GM23338 (cell line): ENCODE results near the gene FTH1. TPM values are rescaled to one million over a fixed set of nuclear protein-coding genes. Genes with fewer than 3 reads are reported as not detected.
"Not testable (repeated sequence)": the region's sequence is repeated elsewhere in the genome, so short reads cannot be mapped to it uniquely, and the experiment has no call there.

Experiments used
- ATAC-seq: fragments of 200-7000 bp; cut with Tn5 transposase; 3 replicates; pipeline ENCODE4 v1.9.1; 2020
- DNase-seq: peaks from one replicate; pipeline ENCODE4 v3.0.0-alpha.2; 2015; ENCODE audit warnings: low spot score
- H2AFZ ChIP-seq: fragments of 200-600 bp; sonication (generic); 2 replicates; pipeline ENCODE4 v1.8.0; 2016; ENCODE audit warnings: antibody characterized with exemption, mild to moderate bottlenecking, moderate library complexity
- H3F3A ChIP-seq: fragments of 200-600 bp; sonication (generic); replicated peaks from 2 replicates; pipeline ENCODE4 v1.8.0; 2017; ENCODE audit warnings: antibody characterized with exemption, mixed run types, low read depth
- H3K27ac ChIP-seq: fragments of 200-600 bp; sonication (generic); 2 replicates; pipeline ENCODE4 v1.6.1; 2016; ENCODE audit warnings: low read depth
- H3K27me3 ChIP-seq: fragments of 200-600 bp; sonication (generic); 2 replicates; pipeline ENCODE4 v1.8.0; 2016; ENCODE audit warnings: mild to moderate bottlenecking, mixed run types, moderate library complexity; ENCODE audit not compliant: insufficient read depth
- H3K36me3 ChIP-seq: fragments of 200-600 bp; sonication (generic); 2 replicates; pipeline ENCODE4 v1.8.0; 2016; ENCODE audit warnings: mild to moderate bottlenecking; ENCODE audit not compliant: insufficient read depth
- H3K4me1 ChIP-seq: fragments of 200-600 bp; sonication (generic); 2 replicates; pipeline ENCODE4 v1.8.0; 2016; ENCODE audit warnings: mild to moderate bottlenecking, moderate library complexity; ENCODE audit not compliant: insufficient read depth
- H3K4me2 ChIP-seq: fragments of 200-600 bp; sonication (generic); 2 replicates; pipeline ENCODE4 v1.7.1; 2017; ENCODE audit warnings: mixed run types
- H3K4me3 ChIP-seq: fragments of 200-600 bp; sonication (generic); 2 replicates; pipeline ENCODE4 v1.6.1; 2016; ENCODE audit warnings: mixed run types
- H3K79me2 ChIP-seq: fragments of 200-600 bp; sonication (generic); replicated peaks from 2 replicates; pipeline ENCODE4 v1.8.0; 2017; ENCODE audit warnings: mild to moderate bottlenecking; ENCODE audit not compliant: insufficient read depth
- H3K9me2 ChIP-seq: fragments of 200-600 bp; sonication (generic); 2 replicates; pipeline ENCODE4 v1.8.0; 2017; ENCODE audit not compliant: insufficient read depth
- H4K20me1 ChIP-seq: fragments of 200-600 bp; sonication (generic); replicated peaks from 2 replicates; pipeline ENCODE4 v1.8.0; 2017; ENCODE audit warnings: mild to moderate bottlenecking; ENCODE audit not compliant: insufficient read depth
- H3K27ac Mint-ChIP-seq: 2 replicates; pipeline ENCODE4 v1.8.0; 2020; ENCODE audit warnings: inconsistent platforms, mild to moderate bottlenecking, moderate library complexity, mixed read lengths
- H3K27me3 Mint-ChIP-seq: 3 replicates; pipeline ENCODE4 v1.8.0; 2022; ENCODE audit warnings: low read depth, mild to moderate bottlenecking, moderate library complexity, mixed read lengths, inconsistent platforms; ENCODE audit not compliant: insufficient read depth, poor library complexity
- H3K36me3 Mint-ChIP-seq: 3 replicates; pipeline ENCODE4 v1.8.0; 2021; ENCODE audit warnings: low read depth, mild to moderate bottlenecking, inconsistent platforms, moderate library complexity, mixed read lengths
- H3K4me1 Mint-ChIP-seq: 3 replicates; pipeline ENCODE4 v1.8.0; 2020; ENCODE audit warnings: mild to moderate bottlenecking, inconsistent platforms, mixed read lengths
- H3K4me3 Mint-ChIP-seq: 3 replicates; pipeline ENCODE4 v1.8.0; 2021; ENCODE audit warnings: moderate library complexity, mild to moderate bottlenecking, inconsistent platforms, mixed read lengths
- H3K9me3 Mint-ChIP-seq: 3 replicates; pipeline ENCODE4 v1.8.0; 2020; ENCODE audit warnings: moderate library complexity, mild to moderate bottlenecking, inconsistent platforms, mixed read lengths
- CTCF ChIP-seq, 2 experiments: fragments of 200-600 bp in 1 of 2; sonication (generic) in 1 of 2; conservative IDR thresholded peaks; 2 replicates each; pipeline versions ENCODE4 v1.5.1 to v1.6.1; 2016 to 2017; ENCODE audit warnings: antibody characterized with exemption in 2 of 2, low read depth in 2 of 2, mild to moderate bottlenecking in 2 of 2, moderate library complexity in 1 of 2
- EZH2 ChIP-seq: fragments of 200-600 bp; sonication (generic); IDR thresholded peaks from one replicate; pipeline ENCODE4 v1.8.0; 2017; ENCODE audit warnings: antibody characterized with exemption, mild to moderate bottlenecking, low read depth; ENCODE audit not compliant: unreplicated experiment
- JUNB ChIP-seq: IDR thresholded peaks from one replicate; pipeline ENCODE4 v1.6.1; 2016; ENCODE audit warnings: antibody characterized with exemption; ENCODE audit not compliant: unreplicated experiment
- NANOG ChIP-seq: IDR thresholded peaks from 2 replicates; pipeline ENCODE4 v1.6.1; 2016; ENCODE audit warnings: antibody characterized with exemption, borderline replicate concordance
- POLR2AphosphoS5 ChIP-seq: IDR thresholded peaks from 2 replicates; pipeline ENCODE4 v1.6.1; 2016; ENCODE audit warnings: antibody characterized with exemption, low read depth
- REST ChIP-seq: IDR thresholded peaks from one replicate; pipeline ENCODE4 v1.6.1; 2018; ENCODE audit warnings: antibody characterized with exemption; ENCODE audit not compliant: unreplicated experiment
- STAT1 ChIP-seq: IDR thresholded peaks from one replicate; pipeline ENCODE4 v1.6.1; 2016; ENCODE audit warnings: antibody characterized with exemption; ENCODE audit not compliant: unreplicated experiment
- ZNF331 ChIP-seq: fragments of 250-450 bp; sonication (Bioruptor Pico); IDR thresholded peaks from 2 replicates; pipeline ENCODE4 v1.5.0; 2020; ENCODE audit warnings: low read depth, mild to moderate bottlenecking, moderate library complexity
- ZNF462 ChIP-seq: fragments of 250-450 bp; sonication (Bioruptor Pico); IDR thresholded peaks from 2 replicates; pipeline ENCODE4 v1.5.0; 2020; ENCODE audit warnings: mild to moderate bottlenecking, moderate library complexity
- polyA plus RNA-seq: library from polyadenylated mRNA; unstranded; fragments of >200 nt; fragmentation: Nextera tagmentation; extraction: Ambion mirVana; gene quantifications from 2 replicates; pipeline ENCODE4 v1.2.1, GENCODE V29; 2016
- total RNA-seq: library from RNA; depleted of rRNA; stranded (reverse); fragments of >200 nt; shearing (Covaris generic); gene quantifications from 2 replicates; pipeline ENCODE4 v1.2.3, GENCODE V29; 2014
- TF ChIP-seq, protein P1 (sequence below): IDR thresholded peaks from 2 replicates; pipeline ENCODE4 v1.6.1; 2016; ENCODE audit warnings: antibody characterized with exemption

Gene FTH1
- total and polyA plus RNA-seq, 2 experiments from 2014 or later, result 718 to 2,750 TPM

GRCh38 chr11:61953632-61954031, 13.8 kb downstream of the FTH1 start:
- H4K20me1 ChIP-seq, H3K4me2 ChIP-seq, ATAC-seq, H3K4me3 Mint-ChIP-seq, H3K27ac Mint-ChIP-seq, H3K27ac ChIP-seq, H3K9me3 Mint-ChIP-seq, H3K4me1 ChIP-seq, H2AFZ ChIP-seq, H3K36me3 ChIP-seq, H3K4me3 ChIP-seq, H3K36me3 Mint-ChIP-seq, DNase-seq, H3K9me2 ChIP-seq, H3F3A ChIP-seq, H3K79me2 ChIP-seq: not testable (repeated sequence)
- H3K4me1 Mint-ChIP-seq, result peaks cover 12% of the 10 kb centered on the region
- H3K27me3 Mint-ChIP-seq, result peaks cover 20% of the 10 kb centered on the region
- peaks cover 12% of the 10 kb centered on the region; the same call in 1 of the 2 replicates for H3K27me3 ChIP-seq

GRCh38 chr11:61952882-61953281, 14.6 kb downstream of the FTH1 start:
- peaks cover 12% of the 10 kb centered on the region; the same call in 1 of the 2 replicates for H3K27me3 ChIP-seq
- no peaks in the 10 kb centered on the region for H3K9me2 ChIP-seq
- no peaks in the 10 kb centered on the region for H3K36me3 ChIP-seq
- Mint-ChIP-seq H3K4me3 (no peak overlapping the region), H3K36me3 (no peaks in the 10 kb centered on the region), H3K27ac (no peak overlapping the region), H3K9me3 (no peaks in the 10 kb centered on the region), H3K27me3 (peaks cover 17% of the 10 kb centered on the region), H3K4me1 (peaks cover 12% of the 10 kb centered on the region)
- no peak overlapping the region for H3K27ac ChIP-seq
- DNase-seq, result no peak
- no peaks in the 10 kb centered on the region for H3K79me2 ChIP-seq
- no peak overlapping the region for H2AFZ ChIP-seq
- H3K4me2 ChIP-seq, result no peak overlapping the region
- peaks cover 7% of the 10 kb centered on the region; the same call in 1 of the 2 replicates for H3K4me1 ChIP-seq
- no peak for ATAC-seq
- H3K4me3 ChIP-seq, result no peak overlapping the region
- no peaks in the 10 kb centered on the region for H4K20me1 ChIP-seq
- H3F3A ChIP-seq, result peaks cover 8% of the 10 kb centered on the region; the same call in 1 of the 2 replicates
- no peak for TF ChIP-seq REST
- no peak for TF ChIP-seq JUNB
- TF ChIP-seq EZH2, result no peak
- TF ChIP-seq NANOG, result no peak
- no peak for TF ChIP-seq STAT1
- no peak for TF ChIP-seq ZNF462 (CRISPR knock-in tag)
- TF ChIP-seq CTCF (conservative IDR thresholded peaks at IDR 0.05; ENCODE audit: low read depth in 2 of 2), result no peak
- TF ChIP-seq ZNF331 (CRISPR knock-in tag), result no peak
- TF ChIP-seq, protein P1, sequence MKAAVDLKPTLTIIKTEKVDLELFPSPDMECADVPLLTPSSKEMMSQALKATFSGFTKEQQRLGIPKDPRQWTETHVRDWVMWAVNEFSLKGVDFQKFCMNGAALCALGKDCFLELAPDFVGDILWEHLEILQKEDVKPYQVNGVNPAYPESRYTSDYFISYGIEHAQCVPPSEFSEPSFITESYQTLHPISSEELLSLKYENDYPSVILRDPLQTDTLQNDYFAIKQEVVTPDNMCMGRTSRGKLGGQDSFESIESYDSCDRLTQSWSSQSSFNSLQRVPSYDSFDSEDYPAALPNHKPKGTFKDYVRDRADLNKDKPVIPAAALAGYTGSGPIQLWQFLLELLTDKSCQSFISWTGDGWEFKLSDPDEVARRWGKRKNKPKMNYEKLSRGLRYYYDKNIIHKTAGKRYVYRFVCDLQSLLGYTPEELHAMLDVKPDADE, result no peak
- no peak for TF ChIP-seq POLR2AphosphoS5
